ENCODE data around the gene METRN.

The METRN gene

DNA sequence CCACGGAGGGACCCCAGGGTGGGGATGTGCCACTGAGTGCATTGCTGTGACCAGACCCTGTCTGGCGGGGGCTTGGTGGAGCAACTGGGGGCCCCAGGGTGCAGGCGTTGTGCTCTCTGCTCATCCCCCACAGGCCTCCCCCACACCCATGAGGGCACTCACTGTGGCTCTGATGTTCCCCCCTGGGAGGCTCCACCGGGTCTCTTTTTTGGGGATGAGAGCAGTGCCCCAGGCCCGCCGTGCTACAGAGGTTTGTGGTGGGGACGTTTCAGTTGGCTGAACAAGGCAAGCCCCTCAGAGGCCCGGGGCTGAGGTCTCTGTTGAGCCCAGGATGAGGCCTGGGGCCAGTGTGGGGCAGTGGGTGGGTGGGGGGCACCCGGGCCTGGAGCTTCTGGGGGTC, 8.8 kb downstream of the METRN start:
- no peak for DNase-seq (ENCODE audit: low read depth)

DNA sequence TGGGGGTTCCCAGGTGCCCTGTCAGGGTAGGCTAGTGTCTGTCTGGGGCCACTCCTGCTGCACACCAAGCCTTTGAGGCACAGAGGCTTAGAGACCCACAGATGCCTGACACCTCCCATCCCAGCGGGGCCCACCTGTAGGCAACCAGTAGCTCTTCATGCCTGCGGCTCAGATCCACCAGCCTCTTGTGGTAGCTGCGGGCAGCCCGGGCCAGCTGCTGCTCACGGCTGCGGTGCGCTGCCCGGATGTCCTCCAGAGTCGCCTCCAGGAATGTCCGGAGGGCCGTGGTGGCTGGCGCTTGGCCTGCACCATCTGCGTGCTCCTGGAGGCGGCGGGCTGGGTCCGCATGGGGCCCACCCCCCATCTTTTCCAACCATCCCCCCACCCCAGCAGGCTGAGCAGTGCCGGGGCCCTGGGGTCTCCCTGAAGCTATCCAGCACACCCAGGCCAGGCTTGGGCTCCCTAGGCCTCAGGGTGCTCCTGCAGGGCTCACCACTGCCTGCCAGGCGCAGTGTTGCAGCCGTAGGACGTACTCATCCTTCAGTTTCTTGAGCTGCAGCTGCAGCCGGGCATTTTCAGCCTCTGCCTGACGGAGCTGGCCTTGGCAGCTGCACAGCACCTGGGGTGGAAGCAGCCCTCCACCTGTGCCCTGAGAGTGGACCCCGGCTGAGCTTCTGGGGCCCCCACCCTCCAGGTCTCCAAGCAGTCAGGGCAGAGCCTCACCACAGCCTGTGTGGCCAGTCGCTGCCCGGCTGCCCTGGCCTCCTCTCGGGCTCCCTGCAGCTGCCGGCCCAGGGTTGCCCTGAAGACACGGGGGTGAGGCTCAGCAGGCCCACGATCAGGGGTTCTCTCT, 9.5 kb downstream of the METRN start:
- DNase-seq (ENCODE audit: low read depth): no peak

DNA sequence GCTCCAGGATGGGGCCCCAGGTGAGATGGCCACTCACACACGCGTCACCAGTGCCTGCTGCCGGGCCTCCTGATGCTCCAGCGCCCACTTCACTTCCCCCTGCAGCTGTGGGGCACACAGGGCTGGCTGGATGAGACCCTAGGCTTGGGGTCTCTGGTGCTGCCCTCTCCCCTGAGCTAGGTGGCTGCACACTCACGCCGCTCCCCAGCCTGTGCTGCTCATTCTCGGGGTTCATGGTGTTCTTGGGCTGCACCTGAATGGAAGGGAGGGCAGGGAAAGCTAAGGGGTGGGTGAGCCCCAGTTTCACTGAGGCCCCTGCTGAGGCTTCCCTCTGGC, 10.1 kb downstream of the METRN start:
- DNase-seq (ENCODE audit: low read depth): no peak

DNA sequence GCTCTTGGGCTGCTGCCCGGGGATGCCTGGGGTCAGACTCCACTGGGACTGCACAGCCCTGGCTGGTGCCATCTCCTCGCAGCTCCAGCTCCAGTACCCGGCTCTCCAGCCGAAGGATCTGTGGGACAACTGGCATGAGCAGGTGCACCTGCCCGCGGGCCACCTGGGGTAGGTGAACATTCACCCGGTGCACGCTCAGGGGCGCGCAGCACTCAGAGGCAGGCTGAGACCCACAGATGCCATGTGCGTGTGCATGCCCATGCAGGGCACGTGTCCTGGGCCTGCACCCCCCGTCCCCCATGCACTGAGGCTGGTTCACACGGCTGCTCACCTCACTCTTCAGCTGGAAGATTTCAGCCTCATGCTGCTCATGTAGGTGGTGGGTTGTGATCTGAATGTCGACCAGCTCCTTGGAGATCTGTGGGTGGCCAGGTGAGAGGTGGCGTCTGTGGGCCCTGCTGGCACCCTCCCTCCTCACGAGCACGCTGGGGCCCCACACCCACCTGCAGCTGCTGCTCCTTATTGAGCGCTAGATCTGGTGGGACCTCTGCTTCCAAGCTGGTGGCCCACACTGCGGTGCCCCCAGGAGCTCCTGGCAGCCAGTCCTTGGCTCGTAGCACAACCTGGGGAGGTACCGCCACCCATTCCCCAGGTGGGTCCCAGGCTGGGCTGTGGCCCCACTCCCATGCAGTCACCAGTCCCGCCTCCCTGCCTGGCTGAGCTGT, 10.7 kb downstream of the METRN start:
- DNase-seq (ENCODE audit: low read depth): no peak

DNA sequence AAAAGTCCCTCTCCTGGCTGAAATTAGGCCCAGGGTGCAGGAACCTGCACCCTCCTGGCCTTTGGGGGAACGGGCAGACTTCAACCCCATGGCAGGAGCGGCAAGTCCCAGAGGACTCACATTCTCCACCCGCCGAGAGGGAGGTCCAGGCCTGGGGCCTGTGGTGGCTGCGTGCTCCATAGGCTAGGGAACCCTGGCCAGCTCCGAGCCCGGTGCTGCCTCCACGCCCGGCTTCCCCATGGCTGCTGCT, 11.2 kb downstream of the METRN start:
- no peak for DNase-seq (ENCODE audit: low read depth)

DNA sequence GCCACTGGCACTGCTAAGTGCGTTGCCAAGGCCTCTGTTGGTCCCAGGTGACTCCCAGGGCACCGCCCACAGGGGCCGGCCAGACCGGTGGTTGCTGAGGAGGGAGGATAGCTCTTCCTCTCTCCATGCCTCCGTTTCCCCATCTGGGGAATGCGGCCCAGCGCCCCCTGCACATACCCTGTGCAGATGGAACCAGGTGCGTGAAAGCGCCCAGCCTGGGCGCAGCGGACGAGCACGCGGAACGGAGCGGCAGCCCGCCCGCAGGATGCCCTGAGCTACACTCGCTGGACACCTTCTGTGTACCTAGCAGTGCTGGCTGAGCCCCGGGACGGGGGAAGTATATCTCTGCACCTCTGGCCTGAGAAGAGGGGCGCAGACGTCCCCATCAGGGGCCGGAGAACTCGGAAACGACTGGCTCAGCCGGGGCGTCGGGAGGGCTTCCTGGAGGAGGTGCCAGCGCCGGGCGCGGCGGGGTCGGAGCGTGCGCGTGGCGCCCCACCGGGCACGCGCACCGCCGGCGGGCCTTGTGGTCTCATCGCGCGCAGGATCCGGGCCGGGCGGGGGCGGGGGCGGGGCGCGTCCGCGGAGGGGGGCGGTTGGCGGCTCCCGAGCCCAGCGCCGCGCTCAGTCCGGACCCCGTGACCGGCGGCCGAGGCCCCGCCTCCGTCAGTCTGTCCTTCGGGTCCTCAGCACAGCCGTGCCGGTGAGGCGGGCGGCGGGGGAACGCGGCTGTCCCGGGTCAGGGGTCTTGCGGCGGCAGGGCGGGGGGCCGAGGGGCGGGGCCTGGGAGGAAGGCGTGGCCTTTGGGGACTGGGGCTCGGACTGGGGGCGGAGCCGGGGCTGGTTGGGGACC, 11.7 kb downstream of the METRN start, which contains the start of the genes CCDC78 and HAGHL:
TSS of gene CCDC78 (minus strand) at position 6 of the 853 bp plus-strand sequence. CDS start 76 bp downstream, outside the sequence.
TSS of gene HAGHL (plus strand) at position 669 of the 853 bp plus-strand sequence. CDS start 404 bp downstream, outside the sequence.
- DNase-seq (ENCODE audit: low read depth): peak; percentile 45

DNA sequence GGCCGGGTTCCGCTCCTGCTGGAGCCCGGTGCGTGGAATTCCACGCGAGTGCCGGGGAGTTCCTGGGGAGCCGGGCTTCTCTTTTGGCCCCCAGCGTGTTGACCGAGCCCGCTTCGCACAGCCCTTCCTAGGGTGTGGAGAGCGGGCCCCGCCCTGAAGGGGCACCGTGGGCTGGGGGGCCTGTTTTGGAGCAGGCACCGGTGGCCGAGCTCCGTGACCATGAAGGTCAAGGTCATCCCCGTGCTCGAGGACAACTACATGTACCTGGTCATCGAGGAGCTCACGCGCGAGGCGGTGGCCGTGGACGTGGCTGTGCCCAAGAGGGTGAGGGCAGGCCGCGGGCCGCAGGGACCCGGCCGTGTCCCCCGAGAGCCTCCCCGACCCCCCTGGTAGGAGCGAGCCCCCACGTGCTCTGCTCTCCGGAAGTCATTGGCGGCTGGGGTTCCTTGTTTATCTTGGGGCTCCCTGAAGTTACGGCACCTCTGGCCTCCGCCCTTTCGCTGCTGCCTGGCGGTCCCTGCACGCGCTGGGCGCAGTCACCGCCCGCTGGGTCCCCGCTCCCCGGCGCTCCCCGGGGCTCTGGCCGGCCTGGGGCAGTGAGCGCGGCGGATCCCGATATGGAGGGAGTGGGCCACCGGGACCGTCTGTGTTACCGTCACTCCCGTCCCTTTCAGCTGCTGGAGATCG, 12.5 kb downstream of the METRN start:
- no peak for DNase-seq (ENCODE audit: low read depth)

DNA sequence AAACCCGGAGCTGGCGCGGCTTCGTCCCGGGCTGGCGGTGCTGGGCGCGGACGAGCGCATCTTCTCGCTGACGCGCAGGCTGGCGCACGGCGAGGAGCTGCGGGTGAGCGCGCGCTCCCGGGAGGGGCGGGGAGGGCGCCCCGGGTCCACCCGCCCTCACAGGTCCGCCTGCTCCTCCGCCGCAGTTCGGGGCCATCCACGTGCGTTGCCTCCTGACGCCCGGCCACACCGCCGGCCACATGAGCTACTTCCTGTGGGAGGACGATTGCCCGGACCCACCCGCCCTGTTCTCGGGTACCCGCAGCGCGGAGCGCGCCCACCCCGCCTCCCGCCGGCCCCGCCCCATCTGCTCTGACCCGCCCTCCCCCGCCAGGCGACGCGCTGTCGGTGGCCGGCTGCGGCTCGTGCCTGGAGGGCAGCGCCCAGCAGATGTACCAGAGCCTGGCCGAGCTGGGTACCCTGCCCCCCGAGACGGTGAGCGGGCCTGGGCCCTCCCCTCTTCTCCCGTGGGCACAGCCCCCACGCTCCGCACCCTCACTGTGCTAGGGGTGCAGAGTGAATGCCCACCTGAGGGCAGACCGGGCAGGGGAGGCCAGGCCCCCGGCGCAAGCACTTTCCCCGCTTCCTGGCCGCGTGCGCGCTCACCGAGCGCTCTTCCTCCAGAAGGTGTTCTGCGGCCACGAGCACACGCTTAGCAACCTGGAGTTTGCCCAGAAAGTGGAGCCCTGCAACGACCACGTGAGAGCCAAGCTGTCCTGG, 13.4 kb downstream of the METRN start:
- peak; percentile 69 for DNase-seq (ENCODE audit: low read depth)

DNA sequence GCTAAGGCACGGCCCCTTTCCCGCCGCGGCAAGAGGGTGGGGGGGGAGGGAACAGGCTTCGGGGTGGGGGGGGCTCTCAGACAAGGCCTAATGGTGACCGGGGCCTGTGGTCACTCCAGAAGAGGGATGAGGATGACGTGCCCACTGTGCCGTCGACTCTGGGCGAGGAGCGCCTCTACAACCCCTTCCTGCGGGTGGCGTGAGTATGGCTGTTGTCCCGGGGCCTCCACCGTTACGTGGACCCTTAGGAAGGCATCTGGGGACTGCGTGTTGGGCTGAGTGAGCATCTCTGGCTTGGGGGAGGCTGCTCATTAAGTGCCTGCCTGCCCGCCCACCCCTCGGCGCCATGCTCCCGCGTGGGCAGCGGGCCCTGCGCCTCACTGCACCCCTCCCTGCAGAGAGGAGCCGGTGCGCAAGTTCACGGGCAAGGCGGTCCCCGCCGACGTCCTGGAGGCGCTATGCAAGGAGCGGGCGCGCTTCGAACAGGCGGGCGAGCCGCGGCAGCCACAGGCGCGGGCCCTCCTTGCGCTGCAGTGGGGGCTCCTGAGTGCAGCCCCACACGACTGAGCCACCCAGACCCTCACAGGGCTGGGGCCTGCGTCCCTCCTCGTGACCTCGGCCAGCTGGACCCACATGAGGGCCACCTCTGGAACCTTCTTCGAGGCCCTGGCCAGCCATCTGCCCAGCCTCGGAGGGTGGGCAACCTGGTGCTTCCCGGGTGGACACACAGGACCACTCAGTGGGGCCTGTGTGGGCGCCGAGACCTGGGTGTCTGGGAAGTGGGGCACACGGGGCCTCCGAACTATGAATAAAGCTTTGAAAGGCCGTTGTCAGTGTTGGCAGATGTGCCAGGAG, 14.2 kb downstream of the METRN start:
- DNase-seq (ENCODE audit: low read depth): no peak

DNA sequence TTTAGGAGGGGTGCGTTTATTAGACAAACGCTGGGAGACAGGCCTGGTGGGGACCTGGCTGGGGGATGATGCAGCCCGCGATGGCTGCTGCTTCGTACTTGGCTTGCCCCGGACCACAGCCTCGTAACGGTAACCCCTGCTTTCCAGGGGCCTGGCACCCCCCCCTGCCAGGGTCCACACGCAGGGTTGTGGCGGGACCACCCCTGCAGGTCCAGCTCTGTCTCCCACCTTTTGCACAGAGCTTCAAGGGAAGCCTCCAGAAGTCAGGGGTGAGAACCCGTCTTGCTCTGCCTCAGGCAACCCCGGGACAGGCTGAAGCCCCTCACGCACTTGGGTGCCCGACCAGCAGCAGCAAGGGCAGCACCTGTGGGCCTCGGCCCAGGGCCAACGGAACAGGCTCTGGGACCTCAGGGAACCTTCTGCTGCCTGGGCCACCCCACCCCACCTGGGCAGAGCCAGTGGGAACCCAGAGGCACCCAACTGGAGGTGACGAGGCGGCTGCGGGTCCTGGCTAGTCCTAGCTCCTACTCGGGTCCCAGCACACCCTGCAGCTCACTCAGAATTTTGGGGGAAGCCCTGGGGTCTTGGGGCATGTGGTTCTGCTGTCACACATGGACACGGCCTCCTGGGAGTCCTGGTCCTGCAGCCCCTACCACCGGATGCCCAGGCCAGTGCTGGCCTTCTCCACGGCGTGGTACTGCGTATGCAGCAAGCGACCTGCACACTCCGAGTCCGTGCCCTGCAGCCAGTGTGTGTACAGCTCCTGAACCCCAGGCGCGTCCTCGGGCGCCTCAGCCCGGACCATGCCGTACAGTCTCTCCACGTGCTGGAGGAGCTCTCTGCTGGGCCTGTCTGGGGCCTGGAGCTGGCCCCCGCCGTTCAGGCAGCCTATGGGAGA, 15.1 kb downstream of the METRN start:
- no peak for DNase-seq (ENCODE audit: low read depth)

DNA sequence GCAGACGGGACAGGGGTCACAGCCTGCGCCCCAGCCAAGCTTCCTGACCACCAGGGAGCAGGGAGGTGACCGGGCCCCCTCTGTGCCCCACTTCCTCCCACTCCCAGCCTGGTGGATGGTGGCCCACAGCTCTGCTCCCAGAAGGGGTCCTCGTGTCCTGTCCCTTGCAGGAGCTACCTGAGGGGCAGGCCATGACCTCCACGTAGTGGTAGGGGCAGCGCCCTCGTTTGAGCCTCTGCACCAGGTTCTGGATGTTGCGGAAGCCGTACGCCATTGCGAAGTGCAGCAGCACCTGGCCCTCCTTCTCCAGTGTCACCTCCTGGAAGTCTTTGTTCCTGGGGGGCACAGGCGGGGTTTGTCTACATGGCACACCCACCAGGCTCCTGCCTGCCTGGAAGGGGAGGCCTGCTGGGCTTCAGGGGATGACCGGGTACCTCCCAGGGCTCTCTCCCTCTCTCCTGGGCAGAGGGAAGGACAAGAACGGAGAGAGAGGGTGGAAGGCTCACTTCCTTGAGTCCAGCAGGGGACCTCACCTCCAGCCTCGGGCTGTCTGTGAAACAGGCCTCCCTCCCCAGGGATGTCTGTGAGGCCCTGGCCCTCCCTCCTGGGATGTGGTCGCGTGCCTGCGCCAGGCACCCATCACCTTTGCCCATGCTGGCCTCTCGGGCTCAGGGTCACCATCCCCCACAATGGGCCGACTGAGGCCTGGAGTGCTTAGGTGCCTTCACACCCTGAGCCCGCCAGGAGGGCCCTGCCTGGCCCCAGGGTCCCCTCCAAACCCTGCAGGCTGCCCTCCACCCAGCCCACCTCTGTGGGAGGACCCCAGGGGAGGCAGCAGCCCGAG, 16.0 kb downstream of the METRN start:
- no peak for DNase-seq (ENCODE audit: low read depth)

DNA sequence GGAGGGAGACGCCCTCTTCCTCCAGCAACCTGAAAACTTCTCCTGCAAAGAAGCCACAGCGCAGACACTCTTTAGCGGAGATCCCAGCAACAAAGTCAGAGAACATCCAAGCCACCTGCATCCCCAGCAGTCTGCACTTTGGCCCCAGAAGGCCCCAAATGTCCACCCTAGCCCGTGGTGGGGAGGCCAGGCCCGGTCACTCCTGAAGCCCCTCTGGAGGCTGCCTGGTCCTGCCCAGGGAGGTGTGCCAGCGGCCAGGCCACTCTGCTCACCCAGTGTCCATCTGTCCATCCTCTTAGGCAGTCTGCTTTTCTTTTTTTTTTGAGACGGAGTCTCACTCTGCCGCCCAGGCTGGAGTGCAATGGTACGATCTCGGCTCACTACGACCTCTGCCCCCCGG, 17.4 kb downstream of the METRN start:
- no peak for DNase-seq (ENCODE audit: low read depth)

DNA sequence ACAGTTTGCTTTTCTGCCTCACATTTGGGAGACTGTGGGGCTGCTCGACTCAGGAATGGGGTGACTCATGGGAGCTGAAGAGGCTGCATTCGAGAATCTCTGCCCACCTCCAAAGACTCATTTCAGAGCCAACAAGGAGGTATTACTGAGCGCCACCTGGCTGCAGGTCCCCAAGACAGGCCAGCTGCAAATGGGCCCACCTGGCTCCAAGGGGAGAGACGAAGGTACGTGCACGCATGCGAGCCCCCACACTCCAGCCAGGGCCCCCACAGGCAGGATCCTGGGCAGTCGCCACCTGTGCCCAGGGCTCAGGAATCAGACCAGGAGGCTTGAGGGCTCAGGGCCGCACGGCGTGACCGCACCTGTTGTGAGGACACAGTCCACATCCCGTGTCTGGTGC, 18.0 kb downstream of the METRN start:
- no peak for DNase-seq (ENCODE audit: low read depth)

DNA sequence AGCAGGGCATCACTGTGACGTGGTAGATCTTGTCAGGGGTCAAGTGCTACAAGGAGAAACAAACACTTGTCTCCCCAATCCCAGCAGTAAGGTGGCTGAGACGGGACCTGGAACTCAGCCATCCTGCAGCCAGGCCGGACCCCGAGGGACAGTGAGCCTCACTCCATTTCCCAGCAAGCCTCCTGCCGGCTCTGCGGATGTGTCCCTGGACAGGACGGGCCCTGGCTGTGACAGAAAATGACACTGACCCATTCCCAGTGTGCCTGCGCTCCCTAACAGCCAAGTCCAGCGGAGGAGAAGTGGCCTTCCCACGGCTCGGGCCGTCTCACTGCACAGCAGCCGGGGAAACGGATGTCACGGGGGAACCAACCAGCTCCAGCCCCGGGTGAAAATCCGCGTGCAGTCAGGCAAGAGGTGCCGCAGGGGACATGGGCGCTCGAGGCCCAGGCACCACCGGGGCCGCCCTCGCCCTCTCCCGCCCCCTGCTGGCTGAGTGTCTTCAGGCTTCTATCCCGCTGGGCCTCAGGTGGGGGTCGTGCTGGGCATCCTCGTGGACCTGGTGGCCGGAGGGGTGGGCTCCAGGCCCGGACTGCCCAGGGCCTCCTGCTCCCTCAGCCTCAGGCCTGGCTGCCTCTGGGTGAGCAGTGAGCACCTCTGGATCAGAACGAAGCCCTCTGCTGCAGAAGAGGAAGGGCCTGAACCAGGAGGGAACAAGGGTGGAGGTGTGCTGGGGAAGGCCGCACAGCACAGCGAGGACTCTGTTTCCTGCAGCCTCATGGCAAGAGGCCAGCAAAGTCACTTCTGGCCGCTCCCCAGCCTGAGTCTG, 18.7 kb downstream of the METRN start:
- DNase-seq (ENCODE audit: low read depth): no peak

DNA sequence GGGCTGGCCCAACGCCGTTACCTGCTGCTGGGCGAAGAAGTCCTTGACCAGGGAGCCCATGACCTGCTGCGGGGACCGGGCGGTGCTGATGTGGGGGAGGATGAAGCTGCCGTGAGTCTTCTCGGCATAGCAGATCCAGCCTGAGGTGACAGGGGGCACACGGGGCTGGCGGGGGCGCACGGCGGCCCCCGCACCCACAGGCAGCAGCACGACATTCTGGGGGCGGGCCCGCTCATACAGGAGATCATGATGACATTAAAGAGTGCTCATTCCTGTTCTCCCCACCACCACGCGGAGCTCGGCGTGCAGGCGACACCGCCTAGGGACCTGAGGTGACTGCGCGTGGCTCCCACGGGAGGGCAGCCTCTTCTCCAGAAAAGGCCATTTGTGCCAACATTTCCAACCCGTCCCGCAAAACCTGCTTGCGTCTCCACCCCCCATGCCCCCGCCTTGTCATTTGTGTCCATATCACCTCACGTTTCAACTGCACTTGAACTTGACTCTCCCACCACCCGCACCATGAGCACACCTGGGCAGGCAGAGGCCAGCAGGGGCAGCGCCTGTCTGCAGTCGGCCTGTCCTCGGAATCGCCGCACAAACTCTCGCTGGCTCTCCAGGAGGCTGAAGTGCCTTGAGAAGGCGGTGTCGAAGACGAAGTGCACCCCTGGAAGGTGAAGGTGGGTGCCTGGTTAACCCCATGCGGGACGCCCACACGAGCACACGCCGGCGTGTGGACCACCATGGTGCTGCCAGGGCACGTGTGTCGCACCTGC, 19.5 kb downstream of the METRN start:
- no peak for DNase-seq (ENCODE audit: low read depth)

DNA sequence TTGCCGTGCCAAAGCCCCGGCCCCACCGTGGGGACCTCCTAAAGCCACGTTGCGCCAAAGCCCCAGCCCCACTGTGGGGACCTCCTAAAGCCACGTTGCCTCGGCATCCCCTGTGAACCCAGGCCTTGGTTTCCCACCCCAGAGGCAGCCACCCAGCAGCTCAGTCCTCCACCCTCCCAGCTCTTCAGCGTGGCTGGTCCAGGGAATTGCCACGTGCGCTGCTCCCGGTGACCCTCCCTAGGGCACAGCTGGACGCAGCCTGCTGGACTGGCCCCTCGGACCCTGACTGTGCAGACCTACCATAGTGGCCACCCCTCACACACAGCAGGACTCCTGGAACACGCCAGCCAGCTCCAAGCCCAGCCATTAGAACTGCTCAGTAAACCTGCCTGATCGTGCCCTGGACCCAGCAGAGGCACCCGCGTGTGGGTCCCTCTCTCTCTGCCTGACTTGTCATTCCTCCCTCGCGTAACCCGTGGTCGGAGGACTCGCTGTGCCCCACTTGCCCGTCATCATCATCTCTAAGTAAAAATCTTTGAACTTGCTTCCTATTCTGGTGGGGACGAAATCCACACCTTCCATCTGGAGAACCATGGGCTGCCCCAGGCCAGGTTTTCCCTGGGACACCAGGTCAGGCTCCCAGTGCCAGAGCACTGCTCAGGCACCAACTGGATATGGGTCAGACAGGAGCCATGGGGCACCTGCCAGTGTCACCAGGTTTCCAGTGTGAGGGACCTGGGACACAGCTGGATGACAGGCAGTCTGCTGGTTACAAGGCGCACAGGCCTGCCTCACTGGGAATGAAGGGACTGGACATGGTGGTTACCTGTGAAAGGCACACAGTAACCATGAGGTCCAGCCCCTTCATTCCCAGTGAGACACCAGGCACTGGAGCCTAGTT, 20.3 kb downstream of the METRN start:
- DNase-seq (ENCODE audit: low read depth): no peak
